GM21786 (cell line): ENCODE measurements around the gene MMGT1.

Experiments used
- ATAC-seq: cut with Tn5 transposase; IDR thresholded peaks from one replicate; pipeline ENCODE4 v1.9.1; 2021; ENCODE audit not compliant: unreplicated experiment

MMGT1 gene

DNA sequence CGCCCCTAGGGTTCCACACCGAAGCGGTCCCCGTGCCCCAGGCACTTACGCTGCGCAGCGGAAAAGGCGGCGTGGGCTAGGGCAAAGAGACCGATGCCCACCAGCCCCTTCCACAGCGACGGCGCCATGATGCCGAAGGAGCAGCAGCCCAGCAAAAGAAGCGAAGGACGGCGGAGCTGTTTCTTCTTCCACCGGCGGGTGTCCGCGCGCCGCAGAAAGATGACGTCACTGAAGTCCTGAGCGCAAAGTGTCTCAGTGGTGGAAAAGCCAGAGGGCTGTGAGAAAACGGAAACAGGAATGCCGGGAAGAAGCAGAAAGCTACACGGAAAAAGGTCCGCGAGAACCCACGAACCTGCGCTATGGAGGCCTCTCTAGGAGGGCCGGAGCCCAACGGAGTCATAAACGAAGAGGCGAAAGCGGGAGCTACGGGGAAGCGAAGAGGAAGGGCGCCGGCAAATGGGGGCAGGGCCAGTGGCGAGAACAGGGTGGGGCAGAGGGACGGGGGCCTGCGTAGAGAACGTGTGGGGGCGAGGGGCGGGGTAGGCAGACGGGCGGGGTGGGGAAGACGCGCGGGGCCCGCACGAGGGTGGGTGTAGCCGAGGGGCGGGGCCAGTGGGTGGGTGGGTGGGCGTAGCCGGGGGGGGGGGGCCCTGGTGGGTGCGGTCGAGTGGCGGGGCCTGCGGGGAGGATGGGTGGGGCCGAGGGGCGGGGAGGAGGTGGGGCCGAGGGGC lies at the start of gene MMGT1:
Gene MMGT1 (minus strand): TSS at position 441 of the 731 bp plus-strand sequence. CDS start 313 bp downstream, at position 128.
- ATAC-seq: peak; percentile 73

DNA sequence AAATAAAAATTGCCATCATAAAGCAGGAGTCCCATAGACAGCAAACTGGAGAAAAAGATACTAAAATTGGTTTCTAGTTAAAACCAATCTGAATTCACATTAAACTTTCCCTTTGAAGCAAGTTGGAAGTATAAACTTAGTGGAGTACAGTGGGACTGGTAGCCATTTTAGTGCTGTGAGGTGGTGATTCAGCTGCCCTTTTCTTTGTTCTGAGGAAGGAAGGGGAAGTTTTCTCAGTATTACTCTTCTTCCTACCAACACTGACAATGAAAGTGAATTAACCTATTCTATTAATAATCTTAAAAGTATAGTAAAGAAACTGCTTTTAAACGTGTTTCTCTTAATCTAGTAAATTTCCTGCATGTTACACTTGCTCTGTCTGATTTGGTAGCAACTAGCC lies 48.1 kb upstream of the MMGT1 start:
- peak; percentile 78 for ATAC-seq

DNA sequence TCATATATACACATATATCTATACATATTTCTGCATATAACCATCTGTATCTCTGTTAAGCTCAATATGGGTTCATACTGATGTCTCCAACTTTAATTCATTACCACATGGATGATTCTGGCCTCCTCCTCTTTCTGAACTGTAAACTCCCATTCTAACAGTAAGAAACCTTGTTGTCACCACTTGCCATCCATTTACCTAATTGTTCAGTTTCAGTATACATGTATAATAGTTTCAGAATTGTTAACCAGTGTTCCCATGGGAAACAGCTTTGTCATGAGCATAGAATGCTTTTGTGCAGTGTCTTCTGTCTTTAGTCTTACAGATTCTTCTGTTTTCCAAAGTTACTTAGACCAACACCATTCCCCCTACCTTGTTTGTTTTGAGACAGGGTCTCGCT lies 47.4 kb upstream of the MMGT1 start:
- ATAC-seq: peak; percentile 76

DNA sequence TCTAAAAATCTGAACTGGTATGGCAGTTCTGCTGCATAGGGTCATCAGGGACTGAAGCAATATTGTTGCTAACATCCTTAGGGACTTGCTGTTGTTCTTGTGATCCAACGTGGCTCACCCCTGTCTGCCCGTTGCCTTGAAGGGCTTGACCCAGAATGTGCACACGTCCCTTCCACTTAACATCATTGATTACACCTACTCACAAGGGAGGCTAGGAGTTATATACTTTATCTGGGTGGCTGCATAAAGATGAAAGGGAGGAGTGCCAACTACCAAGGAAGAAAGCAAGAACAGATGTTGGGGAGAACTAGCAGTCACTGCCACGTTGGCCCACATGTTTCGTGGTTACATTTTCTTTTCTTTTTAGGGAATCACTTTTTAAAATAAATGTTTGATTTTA lies 45.4 kb upstream of the MMGT1 start:
- ATAC-seq: no peak

DNA sequence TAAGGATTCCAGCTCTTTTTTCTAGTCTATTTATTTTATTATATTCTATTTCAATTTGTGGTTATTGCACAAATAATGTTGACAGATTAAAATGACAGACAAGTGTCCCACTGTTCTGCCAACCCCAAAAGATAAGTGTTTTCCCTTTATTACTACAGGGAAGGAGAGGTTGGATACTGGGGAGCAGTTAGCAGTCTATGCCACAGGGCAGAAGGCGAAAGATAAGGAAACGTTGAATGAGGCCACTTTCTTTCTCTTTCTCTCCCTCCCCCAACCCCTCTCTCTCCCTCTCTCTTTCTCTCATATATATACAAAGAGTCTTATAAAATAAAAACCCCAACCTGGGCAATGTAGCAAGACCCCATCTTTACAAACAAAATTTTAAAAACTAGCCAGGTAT lies 43.1 kb upstream of the MMGT1 start:
- ATAC-seq: no peak

DNA sequence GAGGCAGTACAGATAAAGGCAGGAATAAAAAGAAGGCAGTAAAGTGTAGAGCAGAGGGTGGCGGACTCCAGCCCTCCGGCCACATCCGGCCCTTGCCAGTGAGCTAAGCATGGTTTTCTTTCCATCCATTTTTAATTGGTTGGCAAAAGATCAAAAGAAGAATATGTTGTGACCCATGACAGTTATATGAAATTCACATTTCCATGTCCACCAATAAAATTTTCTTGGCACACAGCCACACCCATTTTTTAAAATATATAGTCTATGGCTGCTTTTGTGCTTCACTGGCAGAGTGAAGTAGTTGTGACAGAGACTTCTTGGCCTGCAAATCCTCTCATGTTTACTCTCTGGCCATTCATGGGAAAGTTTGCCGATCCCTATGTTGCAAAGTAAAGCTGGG lies 41.2 kb upstream of the MMGT1 start:
- ATAC-seq: no peak

DNA sequence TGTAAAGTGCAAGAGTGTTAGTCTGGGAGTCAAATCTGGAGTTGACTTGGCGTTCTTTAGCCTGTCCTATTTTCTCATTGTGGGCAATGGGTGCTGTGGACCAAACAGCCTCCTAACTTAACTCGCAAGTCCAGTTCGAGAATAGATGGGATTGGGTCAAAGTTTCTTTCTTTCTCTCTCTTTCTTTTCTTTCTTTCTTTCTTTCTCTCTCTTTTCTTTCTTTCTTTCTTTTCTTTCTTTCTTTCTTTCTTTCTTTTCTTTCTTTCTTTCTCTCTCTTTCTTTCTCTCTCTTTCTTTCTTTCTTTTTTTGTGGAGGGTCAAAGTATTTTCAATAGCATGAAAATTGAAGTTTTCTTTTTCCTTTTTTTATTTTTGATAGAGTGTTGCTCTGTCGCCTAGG lies 14.5 kb upstream of the MMGT1 start:
- no peak for ATAC-seq

- ATAC-seq: no peak
Measured at GRCh38 chrX:135985973-135986310, 12.2 kb upstream of the MMGT1 start.

- ATAC-seq: peak; percentile 82
Measured at GRCh38 chrX:135985157-135985972, 11.6 kb upstream of the MMGT1 start, which contains the start of gene SLC9A6. SLC9A6 (plus strand) TSS chrX:135985435; CDS start chrX:135985659, 224 bp downstream.

DNA sequence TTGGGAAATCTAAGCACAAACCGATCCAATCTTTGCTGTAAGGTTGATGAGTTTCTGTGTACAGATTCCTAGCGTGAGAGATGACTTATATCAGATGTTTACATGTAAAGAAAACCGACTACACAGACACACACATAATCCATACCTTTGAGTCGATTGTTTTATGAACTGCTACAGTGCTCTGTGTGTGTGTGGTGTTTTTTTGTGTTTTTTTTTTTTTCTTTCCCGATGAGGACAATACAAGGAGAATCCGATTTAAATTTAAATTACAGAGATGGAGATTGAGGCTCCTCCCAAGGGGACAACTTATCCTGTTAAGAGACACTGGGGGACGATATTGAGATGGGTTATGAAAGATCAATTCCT lies 11.0 kb upstream of the MMGT1 start:
- peak; percentile 10 for ATAC-seq

- no peak for ATAC-seq
Measured at GRCh38 chrX:135984256-135984655, 10.5 kb upstream of the MMGT1 start.

- no peak for ATAC-seq
Measured at GRCh38 chrX:135982860-135983259, 9.1 kb upstream of the MMGT1 start.

DNA sequence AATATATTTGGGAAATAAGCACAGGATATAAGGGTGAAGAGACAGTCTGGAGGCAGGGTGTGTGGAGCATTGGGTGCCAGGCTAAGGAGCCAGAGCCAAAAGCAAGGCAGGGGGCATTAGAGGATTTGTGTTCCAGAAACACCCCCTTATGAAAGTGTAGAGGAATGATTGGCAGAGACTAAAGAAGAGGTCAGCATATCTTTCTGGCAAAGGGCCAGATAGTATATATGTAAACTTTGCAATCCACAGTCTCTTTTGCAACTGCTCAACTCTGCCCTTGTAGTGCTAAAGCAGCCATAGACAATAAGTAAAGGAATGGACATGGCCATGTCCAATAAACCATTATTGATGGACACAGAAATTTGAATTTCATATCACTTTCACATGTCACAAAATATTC lies 7.9 kb upstream of the MMGT1 start:
- no peak for ATAC-seq

GRCh38 chrX:135981010-135981409 lies 7.2 kb upstream of the MMGT1 start:
- ATAC-seq: no peak

DNA sequence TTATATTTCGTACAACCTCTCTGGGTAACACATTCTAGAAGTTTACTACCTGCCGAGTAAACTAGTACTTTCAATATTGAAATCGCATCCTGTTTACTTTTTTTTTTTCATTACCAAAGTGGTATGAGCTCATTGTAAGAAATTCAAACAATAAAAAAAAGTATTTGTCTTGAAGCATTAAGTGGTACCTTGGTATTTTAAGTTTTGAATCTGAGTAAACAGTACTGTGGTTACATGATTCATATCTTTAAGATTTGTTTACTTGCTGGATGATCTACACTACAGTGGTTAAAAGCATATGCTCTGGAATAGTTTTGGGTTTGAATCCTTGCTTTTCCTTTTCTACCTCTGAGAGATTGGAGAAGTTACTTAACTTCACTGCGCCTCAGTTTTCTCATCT lies 3.8 kb upstream of the MMGT1 start:
- no peak for ATAC-seq

GRCh38 chrX:135975421-135975820 lies 1.6 kb upstream of the MMGT1 start:
- ATAC-seq: no peak

DNA sequence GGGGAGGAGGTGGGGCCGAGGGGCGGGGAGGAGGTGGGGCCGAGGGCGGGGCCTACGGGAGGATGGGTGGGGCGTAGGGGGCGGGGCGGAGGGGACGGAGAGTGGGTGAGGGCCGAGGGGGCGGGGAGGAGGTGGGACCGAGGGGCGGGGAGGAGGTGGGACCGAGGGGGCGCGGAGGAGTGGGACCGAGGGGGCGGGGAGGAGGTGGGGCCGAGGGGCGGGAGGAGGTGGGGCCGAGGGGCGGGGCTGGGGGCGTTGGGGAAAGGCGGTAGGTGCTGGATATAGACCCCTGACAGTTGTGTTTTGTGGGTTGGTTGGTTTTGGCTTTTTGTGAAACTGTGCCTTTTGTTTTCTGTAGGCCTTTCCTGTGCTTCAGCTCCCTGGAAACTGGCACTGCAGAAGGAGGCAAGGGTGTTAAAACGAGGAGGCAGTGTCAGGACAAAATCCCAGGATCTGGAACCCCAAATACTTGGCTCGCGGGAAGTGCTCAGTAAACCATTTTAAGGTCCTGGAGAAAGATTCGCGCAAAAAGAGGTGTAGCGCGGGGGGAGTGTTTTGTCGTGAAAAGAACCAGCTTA lies 580 bp upstream of the MMGT1 start:
- no peak for ATAC-seq

DNA sequence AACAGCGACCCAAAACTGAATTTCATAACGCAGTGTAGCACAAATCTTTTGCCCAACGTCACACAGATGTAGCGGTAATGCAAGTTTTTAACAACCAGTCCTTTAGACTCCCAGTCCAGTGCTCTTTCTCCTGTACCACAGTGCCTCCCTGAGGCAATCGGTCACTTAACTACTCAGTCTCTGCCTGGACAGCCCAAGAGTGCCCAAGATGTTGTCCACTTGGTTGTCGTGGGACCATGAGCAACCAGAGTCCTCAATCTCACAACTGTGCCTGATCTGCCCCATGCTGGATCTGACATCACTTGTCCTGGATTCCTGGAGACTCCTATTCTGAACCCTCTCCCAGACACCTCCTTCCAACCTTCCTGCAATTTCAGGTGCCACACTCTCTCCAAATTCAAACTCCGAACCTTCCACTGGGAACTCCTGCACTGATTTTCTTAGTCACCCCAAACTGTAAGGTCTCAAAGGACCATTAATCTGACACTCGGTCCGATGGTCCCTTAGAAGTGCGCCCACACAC lies 702 bp downstream of the MMGT1 start:
- peak; percentile 35 for ATAC-seq

DNA sequence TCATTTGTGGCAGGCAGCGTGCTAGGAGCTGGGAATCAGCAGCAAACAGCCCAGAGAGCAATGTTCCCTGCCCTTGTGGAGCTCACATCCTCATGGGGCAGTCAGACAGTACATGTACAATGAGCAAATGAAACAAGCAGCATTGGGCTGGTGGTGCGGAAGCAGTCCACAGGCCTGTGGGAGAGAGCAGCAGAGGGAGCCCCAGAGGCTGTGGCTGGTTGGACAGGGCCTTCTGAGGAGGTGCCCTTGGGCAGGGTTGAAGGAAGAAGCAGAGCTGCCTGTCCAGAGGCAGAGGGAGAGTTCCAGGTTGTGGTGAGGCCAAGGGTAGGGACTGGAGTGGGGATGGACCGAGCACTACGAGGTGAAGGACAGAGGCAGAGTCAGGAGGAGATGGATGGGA lies 22.5 kb downstream of the MMGT1 start:
- no peak for ATAC-seq

DNA sequence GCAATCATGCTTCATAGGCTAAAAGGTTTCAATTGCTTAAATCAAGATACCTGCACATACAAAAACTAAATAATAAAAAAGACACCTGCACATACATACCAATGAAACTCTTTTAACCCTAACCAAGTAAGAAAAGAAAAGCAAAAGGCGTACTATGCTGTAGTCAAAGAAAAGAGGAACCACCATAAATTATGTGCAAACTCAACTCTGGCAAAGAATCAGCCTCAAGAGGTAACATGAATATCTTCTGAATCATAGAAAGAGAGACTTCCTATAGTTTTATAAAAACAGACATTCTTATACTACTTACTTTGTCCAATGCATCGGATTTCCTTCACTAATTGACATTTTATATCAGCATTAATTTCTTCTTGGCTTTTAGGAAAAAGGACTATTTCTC lies 29.3 kb downstream of the MMGT1 start:
- no peak for ATAC-seq

- ATAC-seq: no peak
Measured at GRCh38 chrX:135931644-135932487, 41.9 kb downstream of the MMGT1 start.
